H9 (cell line): Measurements from ENCODE around the gene ERO1B. TPM values are rescaled to one million over a fixed set of nuclear protein-coding genes. Genes with fewer than 3 reads are reported as not detected.

Experiments used
- DNase-seq: peaks from one replicate; pipeline ENCODE4 v3.0.0-alpha.2; 2017
- H2AFZ ChIP-seq: one replicate; pipeline ENCODE4 v1.6.1; 2013; ENCODE audit warnings: mild to moderate bottlenecking, low read length, control low read depth, moderate library complexity
- H2AK5ac ChIP-seq: 2 replicates; pipeline ENCODE4 v1.6.1; 2013; ENCODE audit warnings: low read length, control low read depth, mixed read lengths; ENCODE audit not compliant: insufficient read length
- H2BK120ac ChIP-seq: one replicate; pipeline ENCODE4 v1.6.1; 2013; ENCODE audit warnings: low read depth, mild to moderate bottlenecking, low read length, control low read depth, inconsistent platforms; ENCODE audit not compliant: poor library complexity, severe bottlenecking
- H2BK12ac ChIP-seq: 2 replicates; pipeline ENCODE4 v1.6.1; 2013; ENCODE audit warnings: low read length, control low read depth, mixed read lengths, low read depth; ENCODE audit not compliant: insufficient read length
- H2BK15ac ChIP-seq: 2 replicates; pipeline ENCODE4 v1.6.1; 2013; ENCODE audit warnings: low read depth, low read length, control low read depth
- H2BK20ac ChIP-seq: one replicate; pipeline ENCODE4 v1.6.1; 2013; ENCODE audit warnings: low read depth, mild to moderate bottlenecking, low read length, control low read depth, inconsistent platforms; ENCODE audit not compliant: poor library complexity, severe bottlenecking
- H2BK5ac ChIP-seq: 2 replicates; pipeline ENCODE4 v1.6.1; 2013; ENCODE audit warnings: low read length, control low read depth, mixed read lengths; ENCODE audit not compliant: insufficient read length
- H3K14ac ChIP-seq: 2 replicates; pipeline ENCODE4 v1.6.1; 2013; ENCODE audit warnings: low read length, control low read depth; ENCODE audit not compliant: insufficient read depth
- H3K18ac ChIP-seq: 2 replicates; pipeline ENCODE4 v1.6.1; 2013; ENCODE audit warnings: low read depth, mild to moderate bottlenecking, mixed read lengths, low read length, control low read depth; ENCODE audit not compliant: insufficient read length
- H3K23ac ChIP-seq: 2 replicates; pipeline ENCODE4 v1.6.1; 2013; ENCODE audit warnings: low read length, control low read depth, mixed read lengths, low read depth; ENCODE audit not compliant: insufficient read length
- H3K23me2 ChIP-seq: 2 replicates; pipeline ENCODE4 v1.6.1; 2013; ENCODE audit warnings: low read depth, mild to moderate bottlenecking, mixed read lengths, low read length, control low read depth; ENCODE audit not compliant: insufficient read length, poor library complexity, severe bottlenecking
- H3K27ac ChIP-seq: 2 replicates; pipeline ENCODE4 v1.5.1; 2013; ENCODE audit warnings: low read length, control low read depth, mixed read lengths, low read depth; ENCODE audit not compliant: insufficient read length
- H3K27me3 ChIP-seq: 2 replicates; pipeline ENCODE4 v1.6.1; 2013; ENCODE audit warnings: low read length, control low read depth, inconsistent platforms; ENCODE audit not compliant: insufficient read depth
- H3K4ac ChIP-seq: 2 replicates; pipeline ENCODE4 v1.6.1; 2013; ENCODE audit warnings: low read depth, mild to moderate bottlenecking, control low read depth, inconsistent platforms, low read length, moderate library complexity
- H3K4me1 ChIP-seq: 2 replicates; pipeline ENCODE4 v1.6.1; 2013; ENCODE audit warnings: low read length, control low read depth, inconsistent platforms; ENCODE audit not compliant: insufficient read depth
- H3K4me2 ChIP-seq: 2 replicates; pipeline ENCODE4 v1.6.1; 2013; ENCODE audit warnings: low read length, control low read depth, mixed read lengths; ENCODE audit not compliant: insufficient read length, insufficient read depth
- H3K56ac ChIP-seq: 2 replicates; pipeline ENCODE4 v1.6.1; 2013; ENCODE audit warnings: low read depth, mild to moderate bottlenecking, mixed read lengths, low read length, control low read depth; ENCODE audit not compliant: insufficient read length
- H3K79me1 ChIP-seq: 2 replicates; pipeline ENCODE4 v1.6.1; 2013; ENCODE audit warnings: low read depth, mild to moderate bottlenecking, moderate library complexity, low read length, control low read depth, inconsistent platforms; ENCODE audit not compliant: insufficient read depth, poor library complexity, severe bottlenecking
- H3K79me2 ChIP-seq: 2 replicates; pipeline ENCODE4 v1.6.1; 2013; ENCODE audit warnings: low read length, control low read depth, inconsistent platforms; ENCODE audit not compliant: insufficient read depth
- H3K9ac ChIP-seq: 2 replicates; pipeline ENCODE4 v1.6.1; 2013; ENCODE audit warnings: low read length, control low read depth, mixed read lengths; ENCODE audit not compliant: insufficient read length; ENCODE audit errors: extremely low read depth
- H3K9me3 ChIP-seq: one replicate; pipeline ENCODE4 v1.6.1; 2013; ENCODE audit warnings: low read depth, low read length, inconsistent platforms; ENCODE audit not compliant: control insufficient read depth
- H3T11ph ChIP-seq: one replicate; pipeline ENCODE4 v1.6.1; 2013; ENCODE audit warnings: mild to moderate bottlenecking, low read length, control low read depth, inconsistent platforms
- H4K20me1 ChIP-seq: one replicate; pipeline ENCODE4 v1.6.1; 2013; ENCODE audit not compliant: control insufficient read depth, insufficient read length, insufficient read depth
- H4K5ac ChIP-seq: 2 replicates; pipeline ENCODE4 v1.6.1; 2013; ENCODE audit warnings: low read depth, mild to moderate bottlenecking, mixed read lengths, low read length, control low read depth; ENCODE audit not compliant: insufficient read length
- H4K8ac ChIP-seq: replicated peaks from 2 replicates; pipeline ENCODE4 v1.6.1; 2013; ENCODE audit warnings: low read length, control low read depth, mixed read lengths, low read depth; ENCODE audit not compliant: insufficient read length
- H4K91ac ChIP-seq: 2 replicates; pipeline ENCODE4 v1.6.1; 2013; ENCODE audit warnings: low read depth, mild to moderate bottlenecking, moderate library complexity, mixed read lengths, low read length, control low read depth; ENCODE audit not compliant: insufficient read length
- H3K27ac Mint-ChIP-seq, 3 experiments: 2 replicates in 2 of 3; 3 replicates in 1 of 3; pipeline ENCODE4 v1.8.0; 2020 to 2021; ENCODE audit warnings: mixed read lengths in 3 of 3, mild to moderate bottlenecking in 1 of 3, moderate library complexity in 1 of 3
- H3K27me3 Mint-ChIP-seq: 2 replicates; pipeline ENCODE4 v1.8.0; 2021; ENCODE audit warnings: low read depth, mild to moderate bottlenecking, moderate library complexity, mixed read lengths
- H3K36me3 Mint-ChIP-seq, 3 experiments: 2 replicates in 2 of 3; 3 replicates in 1 of 3; pipeline ENCODE4 v1.8.0; 2020 to 2021; ENCODE audit warnings: low read depth in 3 of 3, mixed read lengths in 3 of 3; ENCODE audit not compliant: insufficient read depth in 1 of 3
- H3K4me1 Mint-ChIP-seq, 2 experiments: 2 replicates each; pipeline ENCODE4 v1.8.0; 2020; ENCODE audit warnings: mixed read lengths in 2 of 2
- H3K4me3 Mint-ChIP-seq, 2 experiments: 2 replicates in 1 of 2; 3 replicates in 1 of 2; pipeline ENCODE4 v1.8.0; 2020 to 2021; ENCODE audit warnings: mild to moderate bottlenecking in 2 of 2, mixed read lengths in 2 of 2, moderate library complexity in 1 of 2
- H3K9me3 Mint-ChIP-seq, 2 experiments: 2 replicates in 1 of 2; 3 replicates in 1 of 2; pipeline ENCODE4 v1.8.0; 2020; ENCODE audit warnings: mild to moderate bottlenecking in 2 of 2, mixed read lengths in 2 of 2, moderate library complexity in 1 of 2
- CTCF ChIP-seq: fragments of 200-600 bp; sonication (generic); conservative IDR thresholded peaks from 3 replicates; pipeline ENCODE4 v1.8.0; 2021; ENCODE audit warnings: antibody characterized with exemption, mild to moderate bottlenecking
- WGBS: extraction: QIAGEN DNeasy Blood & Tissue Kit; methylation state at CpG from one replicate; pipeline ENCODE4 v1.1.7; 2013; ENCODE audit warnings: missing lambda C conversion rate, low lambda C conversion rate, mixed read lengths; ENCODE audit not compliant: insufficient read length; ENCODE audit errors: extremely low coverage; 5-methylcytosine and 5-hydroxymethylcytosine counted together
- total RNA-seq: library from RNA; stranded (reverse); gene quantifications from 2 replicates; pipeline ENCODE4 v1.2.1, GENCODE V29; 2021

ERO1B gene
- total RNA-seq, 1 experiment from 2014 or later = 1.5 TPM

DNA sequence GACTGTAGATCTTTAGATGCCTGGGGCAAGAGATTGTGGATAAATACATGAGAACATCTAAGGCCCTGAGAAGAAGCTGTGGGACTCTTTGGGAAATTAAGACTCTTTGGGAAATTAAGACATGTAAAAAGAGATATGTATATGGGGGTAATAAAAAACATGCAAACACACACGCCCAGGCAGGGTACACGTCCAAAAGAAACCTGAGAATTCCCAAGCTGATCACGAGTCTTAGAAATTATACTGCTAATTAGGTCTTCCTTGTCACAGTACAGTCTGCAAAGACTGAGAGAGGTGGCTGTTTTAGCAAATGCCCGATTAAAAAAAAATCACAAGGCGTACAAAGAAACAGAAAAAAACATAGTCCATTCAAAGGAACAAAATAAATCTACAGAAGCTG, 39.3 kb upstream of the ERO1B start:
- TF ChIP-seq CTCF = no peak
- no CpG with 5 or more reads among the region's 5 CpGs for WGBS

More for the DNA sequence above, 39.3 kb upstream of the ERO1B start:
- Histone ChIP-seq H3K23ac (no peak overlapping the region), H4K91ac (no peak overlapping the region), H3K9me3 (no peaks in the 10 kb centered on the region), H2AFZ (no peak overlapping the region), H4K20me1 (no peaks in the 10 kb centered on the region), H3K27me3 (no peaks in the 10 kb centered on the region), H3K79me2 (no peaks in the 10 kb centered on the region), H2BK15ac (no peak overlapping the region), H2BK120ac (no peak overlapping the region), H3K18ac (no peak overlapping the region), H3K14ac (no peak overlapping the region), H3K4me1 (no peaks in the 10 kb centered on the region), H2BK20ac (no peak overlapping the region), H3K23me2 (no peaks in the 10 kb centered on the region), H2BK12ac (no peak overlapping the region), H3K9ac (no peak overlapping the region), H2AK5ac (no peak overlapping the region), H3K4ac (no peak overlapping the region), H2BK5ac (no peak overlapping the region), H4K5ac (no peak overlapping the region), H3K56ac (no peak overlapping the region), H3T11ph (no peak overlapping the region), H4K8ac (no peak overlapping the region), H3K79me1 (no peaks in the 10 kb centered on the region), H3K27ac (no peak overlapping the region), H3K4me2 (no peak overlapping the region)
- Mint-ChIP-seq H3K4me3 (no peak overlapping the region), H3K9me3 (peaks cover 22 to 26% of the 10 kb centered on the region in 2 experiments), H3K27ac (no peak overlapping the region), H3K4me1 (no peaks in the 10 kb centered on the region), H3K36me3 (peaks cover 3 to 20% (median 13%) of the 10 kb centered on the region in 3 experiments; a peak in 6 of 7 replicates), H3K27me3 (no peaks in the 10 kb centered on the region)
- no peak for DNase-seq
